Natural killer cell treated with Interleukin-12 subunit alpha and Interleukin-12 subunit beta and Interleukin-15 and Interleukin-18, amount 100 ng/mL, for 72 hours (primary cell): Measurements from ENCODE around the gene VPS35L. TPM values are rescaled to one million over a fixed set of nuclear protein-coding genes. Genes with fewer than 3 reads are reported as not detected.

Experiments used
- ATAC-seq, 2 donors: fragments of 150-1000 bp; cut with Tn5 transposase in 1 of 2; sonication (Bioruptor Pico), chemical (Tn5 transposase) in 1 of 2; 2 replicates each; pipeline ENCODE4 v1.10.0; 2021
- DNase-seq: peaks from one replicate; pipeline ENCODE4 v3.0.0; 2022; ENCODE audit warnings: low spot score
- H3K27ac Mint-ChIP-seq, 2 donors: 1 replicate in 1 of 2; 2 replicates in 1 of 2; pipeline ENCODE4 v1.8.0; 2022; ENCODE audit warnings: mixed read lengths in 2 of 2, mild to moderate bottlenecking in 1 of 2, moderate library complexity in 1 of 2
- H3K27me3 Mint-ChIP-seq, 2 donors: 1 replicate in 1 of 2; 2 replicates in 1 of 2; pipeline ENCODE4 v1.8.0; 2022; ENCODE audit warnings: mixed read lengths in 2 of 2
- H3K36me3 Mint-ChIP-seq: one replicate; pipeline ENCODE4 v1.8.0; 2022; ENCODE audit warnings: mixed read lengths
- H3K4me1 Mint-ChIP-seq, 2 donors: 1 replicate in 1 of 2; 2 replicates in 1 of 2; pipeline ENCODE4 v1.8.0; 2022; ENCODE audit warnings: low read depth in 2 of 2, mixed read lengths in 2 of 2, mild to moderate bottlenecking in 1 of 2
- H3K4me3 Mint-ChIP-seq: one replicate; pipeline ENCODE4 v1.8.0; 2022; ENCODE audit warnings: mixed read lengths
- H3K9me3 Mint-ChIP-seq: 2 replicates; pipeline ENCODE4 v1.8.0; 2022; ENCODE audit warnings: mixed read lengths
- total RNA-seq, 2 donors: library from RNA; stranded (reverse); gene quantifications; one replicate each; pipeline ENCODE4 v1.2.3, GENCODE V29; 2022

The VPS35L gene
- total RNA-seq, 2 donors from 2014 or later = 41.1 to 52.6 TPM

DNA sequence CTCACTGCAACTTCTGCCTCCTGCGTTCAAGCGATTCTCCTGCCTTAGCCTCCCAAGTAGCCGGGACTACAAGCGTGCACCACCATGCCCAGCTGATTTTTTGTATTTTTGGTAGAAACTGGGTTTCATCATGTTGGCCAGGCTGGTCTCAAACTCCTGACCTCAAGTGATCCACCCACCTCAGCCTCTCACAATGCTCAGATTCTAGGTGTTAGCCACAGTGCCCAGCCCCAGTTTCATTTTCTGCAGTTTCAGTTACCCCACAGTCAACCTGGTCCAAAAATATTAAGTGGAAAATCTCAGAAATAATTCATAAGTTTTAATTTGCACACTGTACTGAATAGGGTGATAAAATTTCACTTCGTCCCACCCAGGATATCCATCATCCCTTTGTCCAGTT, 133.8 kb downstream of the VPS35L start:
- ATAC-seq = peak; percentile 66 to 71
- Mint-ChIP-seq H3K27me3 (no peaks in the 10 kb centered on the region), H3K4me3 (no peak overlapping the region), H3K27ac (no peak overlapping the region), H3K36me3 (peaks cover 19% of the 10 kb centered on the region), H3K4me1 (peaks cover 0 to 19% of the 10 kb centered on the region in 2 donors), H3K9me3 (no peaks in the 10 kb centered on the region)
- no peak for DNase-seq

DNA sequence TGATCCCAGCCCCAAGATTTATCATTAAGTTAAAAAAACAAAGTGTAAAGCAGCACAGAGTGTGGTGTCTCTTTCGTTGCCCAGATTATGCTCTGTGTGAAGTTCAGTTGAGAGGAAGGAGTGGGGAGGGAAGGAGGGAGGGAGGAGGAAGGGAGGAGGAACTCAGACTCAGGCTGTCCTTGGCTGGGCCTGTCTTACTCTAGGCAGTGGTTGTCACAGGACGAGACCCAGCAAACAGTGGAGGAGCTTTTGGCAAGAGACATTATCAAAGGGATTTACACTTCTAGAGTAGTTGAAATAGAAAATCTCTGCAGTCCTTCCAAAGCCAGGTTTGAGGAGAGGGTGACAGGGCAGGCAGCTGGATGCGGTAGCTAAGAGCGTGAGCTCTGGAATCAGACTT, 134.7 kb downstream of the VPS35L start:
- H3K4me3 Mint-ChIP-seq = no peak overlapping the region
- ATAC-seq (no peak), DNase-seq (no peak)
- H3K36me3 Mint-ChIP-seq = peaks cover 18% of the 10 kb centered on the region
- no peaks in the 10 kb centered on the region for H3K9me3 Mint-ChIP-seq
- no peaks in the 10 kb centered on the region for H3K27me3 Mint-ChIP-seq
- H3K4me1 Mint-ChIP-seq = peaks cover 0 to 19% of the 10 kb centered on the region in 2 donors
- no peak overlapping the region for H3K27ac Mint-ChIP-seq

DNA sequence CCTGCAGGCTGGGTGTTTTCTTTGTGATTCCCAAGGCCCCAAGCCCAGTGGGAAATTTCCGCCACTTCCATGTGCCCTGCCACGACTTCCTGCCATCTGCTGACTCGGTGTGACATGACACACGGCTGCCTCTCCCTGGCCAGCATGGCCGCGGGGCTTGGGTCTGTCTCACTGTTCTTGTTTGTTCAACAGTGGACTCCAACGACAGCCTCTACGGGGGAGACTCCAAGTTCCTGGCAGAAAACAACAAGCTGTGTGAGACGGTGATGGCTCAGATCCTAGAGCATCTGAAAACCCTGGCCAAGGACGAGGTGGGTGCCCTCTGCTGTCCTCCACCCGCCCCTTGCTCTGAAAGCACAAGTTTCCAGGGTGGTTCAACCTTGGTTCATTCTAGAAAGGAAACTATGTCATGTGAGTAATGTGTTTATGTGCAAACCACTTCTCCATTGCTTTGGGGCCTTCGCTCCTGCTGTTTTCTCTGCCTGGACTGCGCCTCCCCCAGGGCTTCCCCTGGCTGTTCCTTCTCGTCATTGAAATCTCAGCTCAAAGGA, 135.7 kb downstream of the VPS35L start:
- Mint-ChIP-seq H3K27ac (no peak overlapping the region), H3K4me1 (peaks cover 4 to 23% of the 10 kb centered on the region in 2 donors), H3K9me3 (no peaks in the 10 kb centered on the region), H3K36me3 (peaks cover 7% of the 10 kb centered on the region), H3K4me3 (no peak overlapping the region), H3K27me3 (no peaks in the 10 kb centered on the region)
- DNase-seq (no peak), ATAC-seq (no peak)

DNA sequence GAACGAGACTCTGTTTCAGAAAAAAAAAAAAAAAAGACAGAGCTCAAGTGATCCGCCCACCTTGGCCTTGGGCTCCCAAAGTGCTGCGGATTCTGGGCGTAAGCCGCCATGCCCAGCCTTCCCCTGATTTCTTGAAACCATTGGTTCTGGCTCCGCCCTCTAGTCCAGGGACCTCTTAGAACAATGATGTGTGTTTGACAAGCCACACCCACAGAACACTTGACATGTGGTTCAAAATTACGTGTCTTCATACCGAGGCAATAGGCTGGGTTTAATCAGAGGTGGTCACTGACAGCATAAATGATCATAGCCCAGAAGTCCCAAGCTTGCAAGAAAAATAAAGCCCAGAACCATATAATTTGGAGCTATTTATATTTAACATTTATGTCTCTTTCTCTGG, 139.5 kb downstream of the VPS35L start:
- Mint-ChIP-seq H3K9me3 (no peaks in the 10 kb centered on the region), H3K36me3 (no peaks in the 10 kb centered on the region), H3K27ac (no peak overlapping the region), H3K27me3 (no peaks in the 10 kb centered on the region), H3K4me1 (peaks cover 17 to 26% of the 10 kb centered on the region in 2 donors), H3K4me3 (no peak overlapping the region)
- no peak for ATAC-seq
- DNase-seq = no peak

DNA sequence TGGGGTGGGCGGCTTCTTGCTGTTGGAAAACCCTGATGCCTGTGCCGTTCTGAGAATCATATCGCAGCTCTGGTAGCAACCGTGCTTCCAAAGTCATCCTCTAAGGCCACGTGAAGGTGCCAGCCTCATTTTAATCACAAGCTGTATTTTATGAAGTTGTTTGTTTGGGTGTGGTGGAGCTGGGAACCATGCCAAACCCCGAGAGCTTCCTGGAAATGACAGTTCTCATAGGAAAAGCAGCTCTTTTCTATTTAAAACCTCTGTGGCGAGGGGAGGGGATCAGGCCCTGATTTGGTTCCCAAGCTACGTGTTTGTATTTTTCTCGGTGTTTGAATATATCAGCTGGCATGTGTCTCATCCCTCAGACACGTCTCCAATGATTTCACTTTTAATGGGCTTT, 140.8 kb downstream of the VPS35L start:
- Mint-ChIP-seq H3K4me3 (peak overlapping the region; percentile 36), H3K9me3 (no peaks in the 10 kb centered on the region), H3K4me1 (peaks cover 14 to 26% of the 10 kb centered on the region in 2 donors), H3K36me3 (no peaks in the 10 kb centered on the region), H3K27ac (no peak overlapping the region), H3K27me3 (no peaks in the 10 kb centered on the region)
- ATAC-seq (peak in 1 of 2 donors; percentile 35), DNase-seq (no peak)

DNA sequence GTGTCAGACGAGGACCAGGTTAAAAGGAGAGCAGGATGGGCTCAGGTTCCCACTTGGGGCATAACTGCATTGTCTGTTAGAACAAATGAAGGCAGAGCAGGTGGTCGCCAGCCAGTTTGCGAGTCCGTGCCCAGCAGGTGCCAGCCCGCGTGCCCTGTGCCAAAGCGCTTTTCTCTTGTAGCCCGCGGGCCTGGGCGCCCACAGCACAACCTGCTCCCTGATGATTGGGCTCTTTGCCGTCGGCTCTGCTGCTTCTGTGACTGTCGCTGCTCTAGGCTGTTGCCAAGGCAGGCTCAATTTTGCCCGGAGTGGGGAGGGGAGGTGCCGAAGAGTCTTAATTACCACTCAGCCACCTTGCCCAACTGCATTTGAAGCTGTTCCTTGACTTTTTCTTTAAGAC, 141.5 kb downstream of the VPS35L start:
- ATAC-seq (no peak), DNase-seq (no peak)
- no peak overlapping the region for H3K27ac Mint-ChIP-seq
- H3K9me3 Mint-ChIP-seq = no peaks in the 10 kb centered on the region
- no peaks in the 10 kb centered on the region for H3K36me3 Mint-ChIP-seq
- H3K4me1 Mint-ChIP-seq = peaks cover 12 to 26% of the 10 kb centered on the region in 2 donors
- H3K27me3 Mint-ChIP-seq = no peaks in the 10 kb centered on the region
- H3K4me3 Mint-ChIP-seq = peak overlapping the region; percentile 36

DNA sequence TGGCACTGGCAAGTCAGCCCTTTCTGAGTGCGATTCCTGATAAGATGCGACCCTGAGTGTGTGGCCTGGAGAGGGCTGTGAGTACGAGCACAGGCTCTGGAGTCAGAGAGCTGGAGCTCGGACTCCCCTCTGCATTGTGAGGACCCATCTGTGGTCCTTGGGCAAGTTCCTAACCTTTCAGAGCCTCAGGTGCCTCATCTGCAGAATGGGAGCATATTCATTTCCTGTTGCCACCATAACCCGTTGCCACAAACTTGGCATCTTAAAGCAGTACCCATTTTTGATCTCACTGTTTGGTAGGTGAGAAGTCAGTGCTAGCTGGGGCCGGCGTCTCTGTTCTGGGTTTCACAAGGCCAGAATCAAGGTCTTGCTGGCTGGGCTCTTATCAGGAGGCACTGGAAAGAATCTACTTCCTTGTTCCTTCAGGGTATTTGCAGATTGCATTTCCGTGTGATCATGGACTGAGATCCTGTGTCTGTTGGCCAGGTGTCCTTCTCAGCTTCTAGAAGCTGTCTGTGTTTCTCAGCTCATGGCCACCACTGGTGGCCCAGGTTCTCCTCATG, 142.3 kb downstream of the VPS35L start:
- Mint-ChIP-seq H3K4me3 (no peak overlapping the region), H3K9me3 (no peaks in the 10 kb centered on the region), H3K36me3 (no peaks in the 10 kb centered on the region), H3K27ac (peak overlapping the region in 1 of 2 donors; percentile 70), H3K27me3 (no peaks in the 10 kb centered on the region), H3K4me1 (peaks cover 12 to 26% of the 10 kb centered on the region in 2 donors)
- DNase-seq (no peak), ATAC-seq (no peak)

DNA sequence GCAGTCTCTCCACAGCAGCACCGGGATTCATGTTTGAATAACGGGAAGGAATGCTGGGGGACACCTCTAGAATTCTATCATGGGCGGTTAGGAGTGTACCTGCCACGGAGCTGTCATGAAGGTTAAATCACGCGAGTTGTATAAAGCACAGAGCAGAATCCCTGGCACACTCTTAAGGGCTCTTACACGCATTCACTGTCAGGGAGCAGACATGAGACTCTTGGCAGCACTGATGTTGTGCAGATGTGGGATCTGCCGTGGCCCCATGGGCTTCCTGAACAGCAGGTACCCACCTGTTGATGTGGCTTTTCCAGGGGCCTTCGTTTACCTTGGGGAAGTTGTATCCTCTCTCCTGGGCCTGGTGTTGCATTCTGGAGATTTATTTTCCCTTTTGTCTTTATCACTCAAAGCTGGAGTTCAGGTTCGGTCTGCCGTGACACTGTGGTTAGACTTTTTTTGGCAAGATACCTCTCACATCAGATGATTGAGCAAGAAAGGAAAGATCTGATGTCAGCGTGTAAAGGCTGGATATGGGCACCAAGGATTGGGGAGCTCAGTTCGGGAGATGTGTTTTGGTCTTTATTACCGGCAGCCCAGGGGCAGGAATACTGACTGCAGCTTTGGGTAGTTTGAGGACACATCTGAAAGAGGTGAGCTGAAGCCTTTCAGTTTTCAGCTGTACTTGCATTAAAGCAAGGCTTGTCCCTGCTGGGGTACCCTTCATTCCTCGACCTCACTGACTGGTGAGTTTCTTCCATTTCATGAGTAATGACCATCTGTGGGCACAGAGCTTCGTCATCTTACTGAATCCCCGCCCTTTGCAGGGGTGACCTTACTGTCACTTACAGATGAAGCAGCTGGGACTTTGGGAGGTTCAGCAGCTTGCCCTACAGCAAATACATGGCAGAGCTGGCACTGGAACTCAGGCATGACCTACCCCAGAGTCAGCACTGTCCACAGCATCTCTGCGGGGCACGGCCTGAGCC, 143.3 kb downstream of the VPS35L start:
- Mint-ChIP-seq H3K36me3 (no peaks in the 10 kb centered on the region), H3K27ac (peak overlapping the region in 1 of 2 donors; percentile 70), H3K27me3 (no peaks in the 10 kb centered on the region), H3K4me3 (no peak overlapping the region), H3K9me3 (no peaks in the 10 kb centered on the region), H3K4me1 (peaks cover 12 to 26% of the 10 kb centered on the region in 2 donors)
- ATAC-seq (no peak), DNase-seq (no peak)

DNA sequence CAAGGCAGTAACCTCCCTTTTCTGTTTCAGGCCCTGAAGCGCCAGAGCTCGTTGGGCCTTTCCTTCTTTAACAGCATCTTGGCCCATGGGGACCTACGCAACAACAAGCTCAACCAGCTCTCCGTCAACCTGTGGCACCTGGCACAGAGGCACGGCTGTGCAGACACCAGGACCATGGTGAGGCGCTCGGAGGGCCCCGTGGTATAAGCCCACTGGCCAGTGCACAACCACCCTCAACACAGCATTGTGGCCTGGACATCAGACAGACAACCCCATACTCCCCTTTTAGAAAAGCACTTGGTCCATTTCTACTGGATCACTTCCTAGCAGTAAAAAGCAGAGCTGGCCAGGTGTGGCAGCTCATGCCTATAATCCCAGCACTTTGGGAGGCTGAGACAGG, 144.0 kb downstream of the VPS35L start:
- Mint-ChIP-seq H3K27me3 (no peaks in the 10 kb centered on the region), H3K27ac (no peak overlapping the region), H3K4me1 (peaks cover 12 to 26% of the 10 kb centered on the region in 2 donors), H3K36me3 (no peaks in the 10 kb centered on the region), H3K9me3 (no peaks in the 10 kb centered on the region), H3K4me3 (no peak overlapping the region)
- ATAC-seq (no peak), DNase-seq (no peak)

DNA sequence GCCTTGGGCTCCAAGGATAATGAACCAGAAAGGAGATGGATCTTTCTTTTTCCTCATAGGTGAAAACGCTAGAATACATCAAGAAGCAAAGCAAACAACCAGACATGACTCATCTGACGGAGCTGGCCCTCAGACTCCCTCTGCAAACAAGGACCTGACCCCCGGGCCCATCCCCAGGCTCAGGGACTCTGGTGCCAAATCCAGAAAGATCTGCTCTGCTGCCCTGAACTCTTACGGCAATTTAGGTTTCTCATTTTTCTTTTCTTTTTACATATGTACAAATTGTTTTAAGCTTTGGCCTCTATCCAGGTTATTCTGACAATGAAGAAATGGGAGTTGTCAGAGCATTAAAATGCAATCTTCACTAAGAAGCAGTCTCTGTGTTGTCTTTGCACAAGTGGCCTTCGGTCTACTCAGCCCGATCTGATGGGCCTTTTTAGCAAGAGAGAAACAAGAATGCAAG, 144.8 kb downstream of the VPS35L start:
- DNase-seq (no peak), ATAC-seq (no peak)
- Mint-ChIP-seq H3K4me3 (no peak overlapping the region), H3K4me1 (peaks cover 12 to 26% of the 10 kb centered on the region in 2 donors), H3K27ac (no peak overlapping the region), H3K9me3 (no peaks in the 10 kb centered on the region), H3K27me3 (no peaks in the 10 kb centered on the region), H3K36me3 (no peaks in the 10 kb centered on the region)

DNA sequence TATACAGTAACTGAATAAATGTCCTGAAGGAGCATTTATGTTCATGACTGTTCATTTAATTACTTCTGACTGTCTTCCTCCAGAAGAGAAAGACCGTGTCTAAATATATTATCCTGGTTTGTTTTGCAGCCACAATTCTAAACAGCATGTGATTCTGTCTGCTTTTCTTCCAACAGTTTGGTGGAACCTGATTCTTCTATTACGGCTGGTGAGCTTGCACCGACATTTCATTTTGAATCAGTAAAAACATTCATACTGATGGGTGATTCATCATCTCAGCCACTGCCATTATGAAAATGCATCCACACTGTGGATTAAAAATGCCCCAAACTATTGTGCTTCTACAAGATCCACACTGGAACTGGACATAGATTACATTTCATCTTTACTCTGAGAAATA, 145.6 kb downstream of the VPS35L start:
- no peak for DNase-seq
- ATAC-seq = no peak
- no peaks in the 10 kb centered on the region for H3K27me3 Mint-ChIP-seq
- H3K9me3 Mint-ChIP-seq = no peaks in the 10 kb centered on the region
- no peaks in the 10 kb centered on the region for H3K36me3 Mint-ChIP-seq
- H3K27ac Mint-ChIP-seq = no peak overlapping the region
- H3K4me3 Mint-ChIP-seq = no peak overlapping the region
- peaks cover 9 to 23% of the 10 kb centered on the region in 2 donors for H3K4me1 Mint-ChIP-seq

DNA sequence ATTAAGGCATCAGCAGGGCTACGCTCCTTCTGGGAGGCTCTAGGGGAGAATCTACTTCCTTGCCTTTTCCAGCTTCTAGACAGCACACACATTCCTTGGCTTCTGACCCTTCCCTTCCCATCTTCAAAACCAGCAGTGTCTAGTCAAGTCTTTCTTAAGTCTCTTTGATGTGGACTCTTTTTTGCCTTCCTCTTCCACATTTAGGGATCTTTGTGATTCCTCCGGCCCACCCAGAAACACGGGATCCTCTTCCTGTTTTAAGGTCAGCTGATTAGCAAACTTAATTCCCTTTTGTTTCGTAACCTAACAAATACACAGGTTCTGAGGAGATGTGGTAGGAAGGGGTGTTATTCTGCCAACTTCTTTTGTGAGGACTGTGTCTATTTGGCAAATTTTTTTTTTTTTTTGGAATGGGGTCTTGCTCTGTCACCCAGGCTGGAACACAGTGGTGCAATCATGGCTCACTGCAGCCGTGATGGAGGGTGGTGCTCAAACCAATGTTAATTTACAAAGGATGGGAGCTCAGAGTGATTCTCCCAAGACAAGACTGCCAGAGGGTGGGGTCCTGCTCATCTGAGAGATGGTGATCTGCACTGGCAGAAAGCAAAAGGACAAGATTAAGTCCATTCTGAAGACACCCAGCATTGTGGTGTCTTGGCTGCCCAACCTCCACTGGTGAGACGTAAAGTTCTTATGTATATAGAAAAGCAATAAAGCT, 147.8 kb downstream of the VPS35L start:
- Mint-ChIP-seq H3K9me3 (no peaks in the 10 kb centered on the region), H3K27me3 (no peaks in the 10 kb centered on the region), H3K4me1 (peaks cover under 1 to 7% of the 10 kb centered on the region in 2 donors), H3K36me3 (no peaks in the 10 kb centered on the region), H3K27ac (no peak overlapping the region), H3K4me3 (no peak overlapping the region)
- DNase-seq (no peak), ATAC-seq (no peak)

DNA sequence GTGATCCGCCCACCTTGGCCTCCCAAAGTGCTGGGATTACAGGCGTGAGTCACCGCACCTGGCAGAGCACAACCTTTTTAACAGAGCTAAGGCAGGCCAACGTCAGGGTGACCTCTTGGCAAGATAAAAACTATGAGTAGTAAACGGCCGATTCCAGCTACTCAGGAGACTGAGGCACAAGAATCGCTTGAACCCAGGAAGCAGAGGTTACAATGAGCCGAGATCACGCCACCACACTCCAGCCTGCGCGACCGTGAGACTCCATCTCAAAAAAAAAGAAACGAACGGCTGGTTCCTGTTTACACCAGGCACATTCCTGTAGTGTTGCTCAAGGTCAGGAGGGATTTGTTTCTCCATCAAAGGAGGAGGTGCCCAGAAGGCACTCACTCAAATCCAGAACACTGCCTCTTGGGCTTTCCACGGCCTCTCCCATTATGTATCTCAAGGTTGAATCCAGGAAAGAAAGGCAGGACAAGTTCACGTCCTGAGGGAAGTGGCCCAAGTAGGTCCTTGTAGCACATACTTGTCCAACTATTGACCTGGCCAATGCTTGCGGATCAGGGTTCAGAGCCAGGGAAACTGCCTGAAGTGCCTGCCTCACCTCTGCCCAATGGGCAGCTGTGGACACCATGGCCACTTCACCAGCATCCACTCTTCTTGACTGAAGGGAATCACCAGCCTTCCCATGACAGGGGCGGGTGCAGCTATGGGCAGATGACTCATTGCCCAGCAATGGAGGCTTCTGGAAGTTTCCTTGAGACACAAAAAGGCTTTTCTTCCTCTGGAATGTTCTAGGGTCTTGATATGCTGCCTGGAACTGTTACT, 149.0 kb downstream of the VPS35L start:
- Mint-ChIP-seq H3K27ac (no peak overlapping the region), H3K4me1 (no peaks in the 10 kb centered on the region), H3K9me3 (no peaks in the 10 kb centered on the region), H3K4me3 (no peak overlapping the region), H3K36me3 (peaks cover 5% of the 10 kb centered on the region), H3K27me3 (no peaks in the 10 kb centered on the region)
- ATAC-seq = peak in 1 of 2 donors; percentile 20
- DNase-seq = no peak
